ENCODE results near the gene ZMYND8. TPM values are rescaled to one million over a fixed set of nuclear protein-coding genes. Genes with fewer than 3 reads are reported as not detected.
"Not testable (repeated sequence)": the region's sequence is repeated elsewhere in the genome, so short reads cannot be mapped to it uniquely, and the experiment has no call there.

Gene ZMYND8
- total RNA-seq, 1 experiment from 2014 or later = 11.7 TPM

GRCh38 chr20:47246061-47246777 is 110.3 kb downstream of the ZMYND8 start:
- DNase-seq (ENCODE audit: low spot score) = no peak

- DNase-seq (ENCODE audit: low spot score) = not testable (repeated sequence)
Observed at GRCh38 chr20:47245166-47245565, 111.3 kb downstream of the ZMYND8 start.

GRCh38 chr20:47244451-47244850 is 112.0 kb downstream of the ZMYND8 start:
- no peak for DNase-seq (ENCODE audit: low spot score)

GRCh38 chr20:47243532-47244305 is 112.8 kb downstream of the ZMYND8 start:
- DNase-seq (ENCODE audit: low spot score) = no peak

GRCh38 chr20:47243003-47243402 is 113.5 kb downstream of the ZMYND8 start:
- DNase-seq (ENCODE audit: low spot score) = no peak

- DNase-seq (ENCODE audit: low spot score) = no peak
Observed at GRCh38 chr20:47241345-47241781, 115.1 kb downstream of the ZMYND8 start.

GRCh38 chr20:47240096-47240495 is 116.4 kb downstream of the ZMYND8 start:
- not testable (repeated sequence) for DNase-seq (ENCODE audit: low spot score)

- no peak for DNase-seq (ENCODE audit: low spot score)
Observed at GRCh38 chr20:47239719-47240067, 116.8 kb downstream of the ZMYND8 start.

- no peak for DNase-seq (ENCODE audit: low spot score)
Observed at GRCh38 chr20:47238780-47239718, 117.5 kb downstream of the ZMYND8 start.

GRCh38 chr20:47237715-47238114 is 118.8 kb downstream of the ZMYND8 start:
- no peak for DNase-seq (ENCODE audit: low spot score)

- no peak for DNase-seq (ENCODE audit: low spot score)
Observed at GRCh38 chr20:47236639-47236900, 119.9 kb downstream of the ZMYND8 start.

- DNase-seq (ENCODE audit: low spot score) = no peak
Observed at GRCh38 chr20:47235853-47236638, 120.5 kb downstream of the ZMYND8 start.

- no peak for DNase-seq (ENCODE audit: low spot score)
Observed at GRCh38 chr20:47235111-47235510, 121.4 kb downstream of the ZMYND8 start.

GRCh38 chr20:47233333-47234188 is 122.9 kb downstream of the ZMYND8 start:
- no peak for DNase-seq (ENCODE audit: low spot score)

- DNase-seq (ENCODE audit: low spot score) = no peak
Observed at GRCh38 chr20:47232518-47232917, 124.0 kb downstream of the ZMYND8 start.

- DNase-seq (ENCODE audit: low spot score) = no peak
Observed at GRCh38 chr20:47231382-47232039, 125.0 kb downstream of the ZMYND8 start.

- no peak for DNase-seq (ENCODE audit: low spot score)
Observed at GRCh38 chr20:47230811-47231256, 125.7 kb downstream of the ZMYND8 start.

GRCh38 chr20:47228654-47229053 is 127.8 kb downstream of the ZMYND8 start:
- no peak for DNase-seq (ENCODE audit: low spot score)

- DNase-seq (ENCODE audit: low spot score) = no peak
Observed at GRCh38 chr20:47227576-47227975, 128.9 kb downstream of the ZMYND8 start.

GRCh38 chr20:47227119-47227518 is 129.4 kb downstream of the ZMYND8 start:
- no peak for DNase-seq (ENCODE audit: low spot score)
